Neural cell (in vitro differentiated cells): ENCODE results near the gene TUBAL3. TPM values are rescaled to one million over a fixed set of nuclear protein-coding genes. Genes with fewer than 3 reads are reported as not detected.

Source experiments
- H2AFZ ChIP-seq: fragments of 200-600, 300-800 bp; sonication (generic), shearing (Covaris generic); 2 replicates; pipeline ENCODE4 v1.6.0; 2014; ENCODE audit warnings: low read depth, mild to moderate bottlenecking, antibody characterized with exemption, low read length, moderate library complexity
- H3F3A ChIP-seq: fragments of 200-600 bp; shearing (Covaris generic); 2 replicates; pipeline ENCODE4 v1.6.1; 2016; ENCODE audit warnings: mild to moderate bottlenecking, moderate library complexity, mixed read lengths, antibody characterized with exemption, low read length; ENCODE audit not compliant: insufficient read depth, poor library complexity, severe bottlenecking
- H3K27ac ChIP-seq: fragments of 200-600, 300-800 bp; sonication (generic), shearing (Covaris generic); 2 replicates; pipeline ENCODE4 v1.5.1; 2014; ENCODE audit warnings: mild to moderate bottlenecking, low read length, moderate library complexity
- H3K27me3 ChIP-seq: fragments of 300-800, 200-600 bp; sonication (generic), shearing (Covaris generic); 2 replicates; pipeline ENCODE4 v1.6.0; 2014; ENCODE audit warnings: mild to moderate bottlenecking, low read depth, low read length, moderate library complexity; ENCODE audit not compliant: insufficient read depth
- H3K36me3 ChIP-seq: fragments of 300-800, 200-600 bp; sonication (generic), shearing (Covaris generic); 2 replicates; pipeline ENCODE4 v1.5.1; 2014; ENCODE audit warnings: mild to moderate bottlenecking, antibody characterized with exemption, low read length, moderate library complexity; ENCODE audit not compliant: insufficient read depth
- H3K4me2 ChIP-seq: fragments of 300-800, 200-600 bp; sonication (generic), shearing (Covaris generic); 2 replicates; pipeline ENCODE4 v1.6.0; 2014; ENCODE audit warnings: mild to moderate bottlenecking, low read length
- H3K4me3 ChIP-seq: fragments of 300-800, 200-600 bp; sonication (generic), shearing (Covaris generic); 2 replicates; pipeline ENCODE4 v1.5.1; 2014; ENCODE audit warnings: mild to moderate bottlenecking, low read length, moderate library complexity
- H3K79me2 ChIP-seq: fragments of 200-600 bp; shearing (Covaris generic); replicated peaks from 2 replicates; pipeline ENCODE4 v1.6.0; 2014; ENCODE audit warnings: mild to moderate bottlenecking, low read length, moderate library complexity; ENCODE audit not compliant: insufficient read depth
- H3K9ac ChIP-seq: fragments of 300-800, 200-600 bp; sonication (generic), shearing (Covaris generic); 2 replicates; pipeline ENCODE4 v1.6.1; 2016; ENCODE audit warnings: mild to moderate bottlenecking, low read length, mixed read lengths
- H3K9me2 ChIP-seq: fragments of 200-600 bp; shearing (Covaris generic); 2 replicates; pipeline ENCODE4 v1.6.1; 2016; ENCODE audit warnings: mild to moderate bottlenecking, low read length, mixed read lengths; ENCODE audit not compliant: insufficient read depth
- H3K9me3 ChIP-seq: fragments of 200-600, 300-800 bp; sonication (generic), shearing (Covaris generic); 2 replicates; pipeline ENCODE4 v1.6.1; 2016; ENCODE audit warnings: mild to moderate bottlenecking, mixed run types, low read length, moderate library complexity, mixed read lengths
- H4K20me1 ChIP-seq: fragments of 200-600 bp; shearing (Covaris generic); 2 replicates; pipeline ENCODE4 v1.6.1; 2016; ENCODE audit warnings: mild to moderate bottlenecking, mixed run types; ENCODE audit not compliant: insufficient read depth
- EP300 ChIP-seq: fragments of 450-650 bp; conservative IDR thresholded peaks from 2 replicates; pipeline ENCODE4 v1.6.1; 2014; ENCODE audit warnings: antibody characterized with exemption, mild to moderate bottlenecking, moderate library complexity; ENCODE audit not compliant: poor library complexity, severe bottlenecking
- EZH2 ChIP-seq: fragments of 200-600, 300-800 bp; shearing (Covaris generic), sonication (generic); IDR thresholded peaks from 2 replicates; pipeline ENCODE4 v1.6.1; 2014; ENCODE audit warnings: antibody characterized with exemption, low read length, borderline replicate concordance, mild to moderate bottlenecking; ENCODE audit not compliant: insufficient read depth, poor library complexity, severe bottlenecking
- MXI1 ChIP-seq: fragments of 450-650 bp; conservative IDR thresholded peaks from 2 replicates; pipeline ENCODE4 v1.6.1; 2014; ENCODE audit warnings: antibody characterized with exemption, mild to moderate bottlenecking; ENCODE audit not compliant: poor library complexity, severe bottlenecking
- POLR2AphosphoS5 ChIP-seq: IDR thresholded peaks from 2 replicates; pipeline ENCODE4 v1.6.1; 2012
- RAD21 ChIP-seq: fragments of 450-650 bp; conservative IDR thresholded peaks from 2 replicates; pipeline ENCODE4 v1.6.1; 2014; ENCODE audit warnings: antibody characterized with exemption, mild to moderate bottlenecking, moderate library complexity
- SMC3 ChIP-seq: fragments of 450-650 bp; conservative IDR thresholded peaks from 2 replicates; pipeline ENCODE4 v1.6.1; 2014; ENCODE audit warnings: antibody characterized with exemption, mild to moderate bottlenecking, moderate library complexity; ENCODE audit not compliant: poor library complexity
- TAF1 ChIP-seq: IDR thresholded peaks from 2 replicates; pipeline ENCODE4 v1.6.1; 2012; ENCODE audit warnings: low read depth
- polyA plus RNA-seq: library from polyadenylated mRNA; depleted of rRNA; stranded (reverse); fragments of >200 nt; gene quantifications from 2 replicates; pipeline ENCODE4 v1.2.3, GENCODE V29; 2014
- TF ChIP-seq, protein P1 (sequence below): IDR thresholded peaks from 2 replicates; pipeline ENCODE4 v1.6.1; 2012; ENCODE audit warnings: borderline replicate concordance
- TF ChIP-seq, protein P2 (sequence below): fragments of 450-650 bp; IDR thresholded peaks from 2 replicates; pipeline ENCODE4 v1.5.1; 2014; ENCODE audit warnings: antibody characterized with exemption, mild to moderate bottlenecking, moderate library complexity; ENCODE audit not compliant: poor library complexity, severe bottlenecking

The TUBAL3 gene
- polyA plus RNA-seq, 1 donor from 2014 or later = not detected

DNA sequence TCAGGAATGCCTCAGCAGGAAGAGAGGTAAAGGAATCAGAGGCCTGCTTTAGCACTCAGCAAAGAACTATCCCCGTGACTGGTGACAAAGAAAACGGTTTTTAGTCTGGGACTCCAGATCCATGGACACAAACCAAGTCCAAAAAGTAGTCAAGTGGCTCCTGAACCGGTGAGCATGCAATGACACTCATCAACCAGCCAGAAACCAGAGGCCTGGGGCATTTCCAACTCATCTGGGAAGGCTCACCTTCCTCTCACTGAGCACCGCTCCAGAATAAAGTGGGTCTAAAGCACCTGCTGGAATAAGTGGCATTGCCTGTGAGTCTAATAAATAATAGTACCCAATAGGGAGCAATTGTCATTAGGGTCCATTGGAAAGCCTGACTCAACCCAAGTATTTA, 57.7 kb downstream of the TUBAL3 start:
- H3F3A ChIP-seq = no peaks in the 10 kb centered on the region
- no peaks in the 10 kb centered on the region for H3K9me2 ChIP-seq
- H3K27ac ChIP-seq = no peak overlapping the region
- TF ChIP-seq, protein P1, sequence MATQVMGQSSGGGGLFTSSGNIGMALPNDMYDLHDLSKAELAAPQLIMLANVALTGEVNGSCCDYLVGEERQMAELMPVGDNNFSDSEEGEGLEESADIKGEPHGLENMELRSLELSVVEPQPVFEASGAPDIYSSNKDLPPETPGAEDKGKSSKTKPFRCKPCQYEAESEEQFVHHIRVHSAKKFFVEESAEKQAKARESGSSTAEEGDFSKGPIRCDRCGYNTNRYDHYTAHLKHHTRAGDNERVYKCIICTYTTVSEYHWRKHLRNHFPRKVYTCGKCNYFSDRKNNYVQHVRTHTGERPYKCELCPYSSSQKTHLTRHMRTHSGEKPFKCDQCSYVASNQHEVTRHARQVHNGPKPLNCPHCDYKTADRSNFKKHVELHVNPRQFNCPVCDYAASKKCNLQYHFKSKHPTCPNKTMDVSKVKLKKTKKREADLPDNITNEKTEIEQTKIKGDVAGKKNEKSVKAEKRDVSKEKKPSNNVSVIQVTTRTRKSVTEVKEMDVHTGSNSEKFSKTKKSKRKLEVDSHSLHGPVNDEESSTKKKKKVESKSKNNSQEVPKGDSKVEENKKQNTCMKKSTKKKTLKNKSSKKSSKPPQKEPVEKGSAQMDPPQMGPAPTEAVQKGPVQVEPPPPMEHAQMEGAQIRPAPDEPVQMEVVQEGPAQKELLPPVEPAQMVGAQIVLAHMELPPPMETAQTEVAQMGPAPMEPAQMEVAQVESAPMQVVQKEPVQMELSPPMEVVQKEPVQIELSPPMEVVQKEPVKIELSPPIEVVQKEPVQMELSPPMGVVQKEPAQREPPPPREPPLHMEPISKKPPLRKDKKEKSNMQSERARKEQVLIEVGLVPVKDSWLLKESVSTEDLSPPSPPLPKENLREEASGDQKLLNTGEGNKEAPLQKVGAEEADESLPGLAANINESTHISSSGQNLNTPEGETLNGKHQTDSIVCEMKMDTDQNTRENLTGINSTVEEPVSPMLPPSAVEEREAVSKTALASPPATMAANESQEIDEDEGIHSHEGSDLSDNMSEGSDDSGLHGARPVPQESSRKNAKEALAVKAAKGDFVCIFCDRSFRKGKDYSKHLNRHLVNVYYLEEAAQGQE = no peak
- TF ChIP-seq EP300 = no peak
- no peak for TF ChIP-seq EZH2
- TF ChIP-seq, protein P2, sequence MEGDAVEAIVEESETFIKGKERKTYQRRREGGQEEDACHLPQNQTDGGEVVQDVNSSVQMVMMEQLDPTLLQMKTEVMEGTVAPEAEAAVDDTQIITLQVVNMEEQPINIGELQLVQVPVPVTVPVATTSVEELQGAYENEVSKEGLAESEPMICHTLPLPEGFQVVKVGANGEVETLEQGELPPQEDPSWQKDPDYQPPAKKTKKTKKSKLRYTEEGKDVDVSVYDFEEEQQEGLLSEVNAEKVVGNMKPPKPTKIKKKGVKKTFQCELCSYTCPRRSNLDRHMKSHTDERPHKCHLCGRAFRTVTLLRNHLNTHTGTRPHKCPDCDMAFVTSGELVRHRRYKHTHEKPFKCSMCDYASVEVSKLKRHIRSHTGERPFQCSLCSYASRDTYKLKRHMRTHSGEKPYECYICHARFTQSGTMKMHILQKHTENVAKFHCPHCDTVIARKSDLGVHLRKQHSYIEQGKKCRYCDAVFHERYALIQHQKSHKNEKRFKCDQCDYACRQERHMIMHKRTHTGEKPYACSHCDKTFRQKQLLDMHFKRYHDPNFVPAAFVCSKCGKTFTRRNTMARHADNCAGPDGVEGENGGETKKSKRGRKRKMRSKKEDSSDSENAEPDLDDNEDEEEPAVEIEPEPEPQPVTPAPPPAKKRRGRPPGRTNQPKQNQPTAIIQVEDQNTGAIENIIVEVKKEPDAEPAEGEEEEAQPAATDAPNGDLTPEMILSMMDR = no peak
- no peak overlapping the region for H3K9ac ChIP-seq
- no peaks in the 10 kb centered on the region for H3K27me3 ChIP-seq
- no peaks in the 10 kb centered on the region for H3K79me2 ChIP-seq
- H3K9me3 ChIP-seq = no peaks in the 10 kb centered on the region
- no peak overlapping the region for H3K4me3 ChIP-seq
- H4K20me1 ChIP-seq = no peaks in the 10 kb centered on the region
- no peaks in the 10 kb centered on the region for H3K36me3 ChIP-seq
- H3K4me2 ChIP-seq = no peak overlapping the region
- H2AFZ ChIP-seq = no peak overlapping the region

DNA sequence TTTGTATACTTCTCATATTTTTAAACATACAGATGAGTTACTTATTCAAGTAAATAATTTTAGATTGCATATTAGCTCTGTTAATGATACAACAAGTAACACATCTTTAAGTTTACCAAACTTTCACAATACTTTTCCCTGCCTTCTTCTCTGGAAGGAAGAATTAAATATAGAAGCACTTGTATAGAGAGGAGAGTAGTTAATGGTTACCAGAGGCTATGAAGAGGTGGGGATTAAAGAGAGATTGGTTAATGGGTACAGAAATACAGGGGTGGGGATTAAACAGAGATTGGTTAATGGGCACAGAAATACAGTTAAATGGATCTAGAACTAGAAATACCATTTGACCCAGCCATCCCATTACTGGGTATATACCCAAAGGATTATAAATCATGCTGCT, 59.9 kb downstream of the TUBAL3 start:
- Histone ChIP-seq H3K9me2 (no peaks in the 10 kb centered on the region), H2AFZ (no peak overlapping the region), H3K4me3 (no peak overlapping the region), H3K27ac (no peak overlapping the region), H3K79me2 (no peaks in the 10 kb centered on the region), H3K9ac (no peak overlapping the region), H3F3A (no peaks in the 10 kb centered on the region), H3K27me3 (no peaks in the 10 kb centered on the region), H4K20me1 (no peaks in the 10 kb centered on the region), H3K4me2 (no peak overlapping the region), H3K9me3 (no peaks in the 10 kb centered on the region), H3K36me3 (no peaks in the 10 kb centered on the region)
- TF ChIP-seq, protein P2 = no peak
- TF ChIP-seq, protein P1 = no peak
- no peak for TF ChIP-seq MXI1
- no peak for TF ChIP-seq EP300
- no peak for TF ChIP-seq TAF1
- no peak for TF ChIP-seq EZH2
- no peak for TF ChIP-seq RAD21
- no peak for TF ChIP-seq POLR2AphosphoS5
- no peak for TF ChIP-seq SMC3
